IMR-90 (cell line): ENCODE measurements around the gene ATP8B3. TPM values are rescaled to one million over a fixed set of nuclear protein-coding genes. Genes with fewer than 3 reads are reported as not detected.

Experiments
- ATAC-seq: fragments of 200-7000 bp; cut with Tn5 transposase; 2 replicates; pipeline ENCODE4 v1.9.1; 2020; ENCODE audit warnings: low read depth, mild to moderate bottlenecking, moderate library complexity
- BruUV-seq: library from RNA; stranded (reverse); fragments of 400-500 nt; replicated peaks from 2 replicates; lab custom pipeline; 2021; lab: Mats Ljungman, UMichigan
- CTCF ChIA-PET: fragments of 300-600 bp; formaldehyde crosslinking; extraction: SDS; loops from one replicate; lab custom pipeline; 2021; ENCODE audit warnings: antibody characterized with exemption; lab: Yijun Ruan, JAX
- POLR2A ChIA-PET: fragments of 300-600 bp; sonication (Branson Sonifier 250); formaldehyde crosslinking; loops from one replicate; lab custom pipeline; 2022; ENCODE audit warnings: antibody characterized with exemption; ENCODE audit not compliant: unreplicated experiment; lab: Charles Lee
- DNase-seq: peaks from one replicate; pipeline ENCODE4 v3.0.0; 2013
- H2AFZ ChIP-seq: replicated peaks from 2 replicates; pipeline ENCODE3; 2013; ENCODE audit warnings: low read length, mild to moderate bottlenecking; ENCODE audit not compliant: poor library complexity
- H2AK5ac ChIP-seq: 2 replicates; pipeline ENCODE4 v1.6.1; 2013; ENCODE audit warnings: low read depth, low read length, inconsistent platforms
- H2AK9ac ChIP-seq: replicated peaks from 2 replicates; pipeline ENCODE3; 2013; ENCODE audit warnings: mild to moderate bottlenecking, low read depth, low read length, moderate library complexity; ENCODE audit not compliant: poor library complexity
- H2BK120ac ChIP-seq: 2 replicates; pipeline ENCODE4 v1.6.1; 2013; ENCODE audit warnings: low read depth, low read length, inconsistent platforms
- H2BK15ac ChIP-seq: 3 replicates; pipeline ENCODE4 v1.6.1; 2013; ENCODE audit warnings: low read depth, low read length, inconsistent platforms
- H2BK20ac ChIP-seq: 2 replicates; pipeline ENCODE4 v1.6.1; 2013; ENCODE audit warnings: low read depth, mild to moderate bottlenecking, inconsistent platforms, low read length, moderate library complexity
- H2BK5ac ChIP-seq: 2 replicates; pipeline ENCODE4 v1.6.1; 2013; ENCODE audit warnings: mild to moderate bottlenecking, low read depth, low read length, inconsistent platforms; ENCODE audit not compliant: poor library complexity, severe bottlenecking
- H3K14ac ChIP-seq: replicated peaks from 2 replicates; pipeline ENCODE4 v1.6.1; 2013; ENCODE audit warnings: low read depth, low read length, inconsistent platforms
- H3K18ac ChIP-seq: 2 replicates; pipeline ENCODE4 v1.6.1; 2013; ENCODE audit warnings: low read depth, low read length, control low read depth
- H3K23ac ChIP-seq: 2 replicates; pipeline ENCODE4 v1.6.1; 2013; ENCODE audit warnings: low read depth, low read length, inconsistent platforms
- H3K27ac ChIP-seq: 2 replicates; pipeline ENCODE4 v1.5.1; 2013; ENCODE audit warnings: mild to moderate bottlenecking, control low read depth, low read length; ENCODE audit not compliant: insufficient read depth
- H3K27me3 ChIP-seq: 2 replicates; pipeline ENCODE4 v1.6.1; 2013; ENCODE audit warnings: low read length; ENCODE audit not compliant: control insufficient read depth, insufficient read depth
- H3K36me3 ChIP-seq: 2 replicates; pipeline ENCODE4 v1.6.1; 2013; ENCODE audit warnings: low read length, mixed read lengths; ENCODE audit not compliant: control insufficient read depth, insufficient read depth
- H3K4ac ChIP-seq: 2 replicates; pipeline ENCODE4 v1.6.1; 2013; ENCODE audit warnings: low read depth, low read length, inconsistent platforms
- H3K4me1 ChIP-seq: 2 replicates; pipeline ENCODE4 v1.6.1; 2013; ENCODE audit warnings: low read length, mixed read lengths; ENCODE audit not compliant: control insufficient read depth, insufficient read depth
- H3K4me2 ChIP-seq: 2 replicates; pipeline ENCODE4 v1.6.1; 2013; ENCODE audit warnings: low read depth, mild to moderate bottlenecking, control low read depth, low read length, moderate library complexity
- H3K4me3 ChIP-seq: 2 replicates; pipeline ENCODE4 v1.5.1; 2013; ENCODE audit warnings: low read depth, mild to moderate bottlenecking, control low read depth, low read length, moderate library complexity; ENCODE audit not compliant: insufficient read depth
- H3K56ac ChIP-seq: 2 replicates; pipeline ENCODE4 v1.6.1; 2013; ENCODE audit warnings: low read length, inconsistent platforms; ENCODE audit not compliant: insufficient read depth; ENCODE audit errors: extremely low read depth
- H3K79me1 ChIP-seq, 2 experiments: 2 replicates each; pipeline ENCODE4 v1.6.1; 2013; ENCODE audit warnings: low read length in 2 of 2, inconsistent platforms in 1 of 2, low read depth in 1 of 2
- H3K9ac ChIP-seq: 2 replicates; pipeline ENCODE4 v1.6.1; 2013; ENCODE audit warnings: low read depth, low read length, control low read depth
- H3K9me1 ChIP-seq: 2 replicates; pipeline ENCODE4 v1.6.1; 2013; ENCODE audit warnings: low read length, inconsistent platforms; ENCODE audit not compliant: insufficient read depth
- H3K9me3 ChIP-seq: 2 replicates; pipeline ENCODE4 v1.6.1; 2013; ENCODE audit warnings: low read length; ENCODE audit not compliant: control insufficient read depth, insufficient read depth
- H4K20me1 ChIP-seq: 2 replicates; pipeline ENCODE4 v1.6.1; 2013; ENCODE audit warnings: low read length, inconsistent platforms; ENCODE audit not compliant: insufficient read depth
- H4K5ac ChIP-seq: 2 replicates; pipeline ENCODE4 v1.6.1; 2013; ENCODE audit warnings: mild to moderate bottlenecking, low read depth, low read length, control low read depth
- H4K8ac ChIP-seq, 2 experiments: 2 replicates each; pipeline ENCODE4 v1.6.1; 2013; ENCODE audit warnings: low read depth in 2 of 2, low read length in 2 of 2, control low read depth in 1 of 2, inconsistent platforms in 1 of 2
- H4K91ac ChIP-seq: 2 replicates; pipeline ENCODE4 v1.6.1; 2013; ENCODE audit warnings: low read depth, low read length, inconsistent platforms; ENCODE audit not compliant: insufficient read depth
- BHLHE40 ChIP-seq: fragments of 150-350 bp; IDR thresholded peaks from 2 replicates; pipeline ENCODE4 v1.6.1; 2016; ENCODE audit warnings: mild to moderate bottlenecking, low read depth, low read length
- CHD1 ChIP-seq: IDR thresholded peaks from 2 replicates; pipeline ENCODE4 v1.6.1; 2012; ENCODE audit warnings: low read depth, low read length, improper control_type of control experiment
- FOS ChIP-seq: fragments of 150-350 bp; IDR thresholded peaks from 2 replicates; pipeline ENCODE4 v1.6.1; 2016; ENCODE audit warnings: low read depth, low read length
- MAZ ChIP-seq: IDR thresholded peaks from 2 replicates; pipeline ENCODE4 v1.6.1; 2012; ENCODE audit warnings: low read depth, mild to moderate bottlenecking, low read length, improper control_type of control experiment, moderate library complexity, borderline replicate concordance
- MXI1 ChIP-seq: IDR thresholded peaks from 2 replicates; pipeline ENCODE4 v1.6.1; 2012; ENCODE audit warnings: low read depth, mild to moderate bottlenecking, low read length, moderate library complexity, borderline replicate concordance
- NFE2L2 ChIP-seq: fragments of 150-350 bp; IDR thresholded peaks from 2 replicates; pipeline ENCODE4 v1.6.1; 2016; ENCODE audit warnings: low read depth, mild to moderate bottlenecking, low read length
- RFX5 ChIP-seq: IDR thresholded peaks from 2 replicates; pipeline ENCODE4 v1.8.0; 2012; ENCODE audit warnings: low read depth, mild to moderate bottlenecking, low read length, moderate library complexity
- SMC3 ChIP-seq: fragments of 150-350 bp; IDR thresholded peaks from 2 replicates; pipeline ENCODE4 v1.6.1; 2016; ENCODE audit warnings: low read depth, mild to moderate bottlenecking, antibody characterized with exemption, low read length, moderate library complexity
- WGBS, 2 experiments: methylation state at CpG; one replicate each; pipeline versions ENCODE4 v1.1.5 to v1.1.7; 2013; ENCODE audit warnings: missing lambda C conversion rate in 2 of 2; ENCODE audit not compliant: insufficient read length in 1 of 2; ENCODE audit errors: extremely low coverage in 2 of 2; 5-methylcytosine and 5-hydroxymethylcytosine counted together
- dilution Hi-C: fragments of 300-500 bp; cut with HindIII; formaldehyde crosslinking; loops from one replicate; pipeline ENCODE4 v1.14.3; 2018; ENCODE audit warnings: low sequenced_read_pairs; ENCODE audit not compliant: unreplicated experiment
- in situ Hi-C: fragments of 300-500 bp; cut with MboI; formaldehyde crosslinking; loops from 3 replicates; pipeline ENCODE4 v1.14.3; 2019; ENCODE audit warnings: low sequenced_read_pairs, inconsistent platforms, mixed read lengths
- intact Hi-C: fragments of 100-400 bp; cut with micrococcal nuclease; formaldehyde crosslinking; loops from 2 replicates; pipeline ENCODE4 v1.10.0; 2022
- polyA plus RNA-seq, 3 experiments: library from polyadenylated mRNA; depleted of rRNA; stranded (reverse); fragments of >200 nt; gene quantifications; 2 replicates each; pipeline ENCODE4 v1.2.3, GENCODE V29; 2012; ENCODE audit warnings: low replicate concordance in 1 of 3
- total RNA-seq: library from RNA; depleted of rRNA; stranded (reverse); fragments of >200 nt; gene quantifications from 2 replicates; pipeline ENCODE4 v1.2.3, GENCODE V29; 2012
- TF ChIP-seq, protein P1 (sequence below): fragments of 150-350 bp; IDR thresholded peaks from 2 replicates; pipeline ENCODE4 v1.6.1; 2017; ENCODE audit warnings: mild to moderate bottlenecking, antibody characterized with exemption, low read length, low read depth

Gene ATP8B3
- total and polyA plus RNA-seq, 2 of the 4 experiments (the other 2 are of a cell fraction), result 1.6 to 8.1 TPM

DNA sequence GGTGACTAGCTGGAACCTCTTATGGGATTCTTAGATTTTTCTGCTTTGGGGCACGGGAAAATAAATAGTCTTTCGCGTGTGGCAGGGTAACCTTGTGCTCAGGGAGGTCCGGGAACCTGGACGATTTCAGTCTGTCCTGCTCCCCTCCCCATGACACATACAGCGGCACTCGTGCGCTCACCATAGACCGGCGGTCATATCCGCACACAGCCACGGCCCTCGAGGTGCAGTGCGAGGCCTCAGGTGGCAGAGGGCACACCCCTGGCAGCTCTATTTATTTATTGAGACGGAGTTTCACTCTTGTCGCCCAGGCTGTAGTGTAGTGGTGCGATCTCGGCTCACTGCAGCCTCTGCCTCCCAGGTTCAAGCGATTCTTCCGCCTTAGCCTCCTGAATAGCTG lies 55.8 kb downstream of the ATP8B3 start:
- no peak overlapping the region for H4K91ac ChIP-seq
- no peak overlapping the region for H3K14ac ChIP-seq
- no peak overlapping the region for H3K56ac ChIP-seq
- no peaks in the 10 kb centered on the region for H3K4me1 ChIP-seq
- no peaks in the 10 kb centered on the region for H3K9me3 ChIP-seq
- no peak overlapping the region for H3K9ac ChIP-seq
- H2AK9ac ChIP-seq, result no peak overlapping the region
- no peak overlapping the region for H3K27ac ChIP-seq
- H4K8ac ChIP-seq, result no peak overlapping the region
- DNase-seq (no peak), ATAC-seq (no peak)
- ChIA-PET POLR2A (no interaction called here), CTCF (no interaction called here)
- TF ChIP-seq FOS (no peak), RFX5 (no peak), SMC3 (no peak), CHD1 (no peak), MXI1 (no peak), BHLHE40 (no peak), NFE2L2 (no peak), MAZ (no peak)
- TF ChIP-seq, protein P1, sequence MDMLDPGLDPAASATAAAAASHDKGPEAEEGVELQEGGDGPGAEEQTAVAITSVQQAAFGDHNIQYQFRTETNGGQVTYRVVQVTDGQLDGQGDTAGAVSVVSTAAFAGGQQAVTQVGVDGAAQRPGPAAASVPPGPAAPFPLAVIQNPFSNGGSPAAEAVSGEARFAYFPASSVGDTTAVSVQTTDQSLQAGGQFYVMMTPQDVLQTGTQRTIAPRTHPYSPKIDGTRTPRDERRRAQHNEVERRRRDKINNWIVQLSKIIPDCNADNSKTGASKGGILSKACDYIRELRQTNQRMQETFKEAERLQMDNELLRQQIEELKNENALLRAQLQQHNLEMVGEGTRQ, result no peak
- intact Hi-C loops, result no loop called here
- no peak overlapping the region for H3K23ac ChIP-seq
- H3K4ac ChIP-seq, result no peak overlapping the region
- no peak overlapping the region for H2BK120ac ChIP-seq
- dilution Hi-C loops, result no loop called here
- H3K36me3 ChIP-seq, result no peaks in the 10 kb centered on the region
- no peak overlapping the region for H2BK20ac ChIP-seq
- H3K18ac ChIP-seq, result no peak overlapping the region
- no peak overlapping the region for H3K4me3 ChIP-seq
- in situ Hi-C loops, result no loop called here
- no peak overlapping the region for H3K4me2 ChIP-seq
- H2AK5ac ChIP-seq, result no peak overlapping the region
- H4K5ac ChIP-seq, result no peak overlapping the region
- no peaks in the 10 kb centered on the region for H3K79me1 ChIP-seq
- peaks cover 6% of the 10 kb centered on the region; the same call in 1 of the 2 replicates for H4K20me1 ChIP-seq
- peaks cover 84% of the 10 kb centered on the region for H3K27me3 ChIP-seq
- no peak overlapping the region for H2BK15ac ChIP-seq
- H3K9me1 ChIP-seq, result no peaks in the 10 kb centered on the region
- peak overlapping the region; percentile 56 for H2AFZ ChIP-seq
- no TSS peak for BruUV-seq
- no peak overlapping the region for H2BK5ac ChIP-seq
- 8% methylated on average over 4 of the region's 20 CpGs; no CpG with 5 or more reads in 1 of the 2 experiments for WGBS, 2 experiments
